ENCODE results near the gene PMM1.
"Not testable (repeated sequence)": the region's sequence is repeated elsewhere in the genome, so short reads cannot be mapped to it uniquely, and the experiment has no call there.

PMM1 gene

DNA sequence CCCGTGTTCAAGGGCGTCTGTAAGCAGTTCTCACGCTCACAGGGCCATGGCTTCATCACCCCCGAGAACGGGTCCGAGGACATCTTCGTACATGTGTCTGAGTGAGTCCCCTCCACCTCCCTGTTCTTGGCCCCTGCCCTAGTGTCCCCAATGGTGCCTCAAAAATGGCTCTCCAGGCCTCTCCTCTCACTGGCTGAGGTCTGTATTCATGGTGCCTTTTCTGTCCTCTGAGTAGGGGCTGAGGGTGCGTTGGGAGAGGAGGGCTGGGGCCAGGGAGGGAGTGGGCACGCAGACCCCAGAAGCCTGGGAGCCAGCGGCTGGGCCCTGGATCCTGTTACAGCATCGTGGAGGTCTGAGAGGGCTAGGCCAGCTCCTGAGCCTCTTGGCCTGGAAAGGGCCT, 16.0 kb downstream of the PMM1 start:
- DNase-seq (ENCODE audit: low read depth) = no peak
- TF ChIP-seq, protein P1, sequence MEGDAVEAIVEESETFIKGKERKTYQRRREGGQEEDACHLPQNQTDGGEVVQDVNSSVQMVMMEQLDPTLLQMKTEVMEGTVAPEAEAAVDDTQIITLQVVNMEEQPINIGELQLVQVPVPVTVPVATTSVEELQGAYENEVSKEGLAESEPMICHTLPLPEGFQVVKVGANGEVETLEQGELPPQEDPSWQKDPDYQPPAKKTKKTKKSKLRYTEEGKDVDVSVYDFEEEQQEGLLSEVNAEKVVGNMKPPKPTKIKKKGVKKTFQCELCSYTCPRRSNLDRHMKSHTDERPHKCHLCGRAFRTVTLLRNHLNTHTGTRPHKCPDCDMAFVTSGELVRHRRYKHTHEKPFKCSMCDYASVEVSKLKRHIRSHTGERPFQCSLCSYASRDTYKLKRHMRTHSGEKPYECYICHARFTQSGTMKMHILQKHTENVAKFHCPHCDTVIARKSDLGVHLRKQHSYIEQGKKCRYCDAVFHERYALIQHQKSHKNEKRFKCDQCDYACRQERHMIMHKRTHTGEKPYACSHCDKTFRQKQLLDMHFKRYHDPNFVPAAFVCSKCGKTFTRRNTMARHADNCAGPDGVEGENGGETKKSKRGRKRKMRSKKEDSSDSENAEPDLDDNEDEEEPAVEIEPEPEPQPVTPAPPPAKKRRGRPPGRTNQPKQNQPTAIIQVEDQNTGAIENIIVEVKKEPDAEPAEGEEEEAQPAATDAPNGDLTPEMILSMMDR (IDR thresholded peaks at IDR 0.05; ENCODE audit: control insufficient read depth, extremely low read depth, insufficient read depth) = no peak
- H3K4me3 ChIP-seq (ENCODE audit: low read depth, low read length) = no peak overlapping the region

DNA sequence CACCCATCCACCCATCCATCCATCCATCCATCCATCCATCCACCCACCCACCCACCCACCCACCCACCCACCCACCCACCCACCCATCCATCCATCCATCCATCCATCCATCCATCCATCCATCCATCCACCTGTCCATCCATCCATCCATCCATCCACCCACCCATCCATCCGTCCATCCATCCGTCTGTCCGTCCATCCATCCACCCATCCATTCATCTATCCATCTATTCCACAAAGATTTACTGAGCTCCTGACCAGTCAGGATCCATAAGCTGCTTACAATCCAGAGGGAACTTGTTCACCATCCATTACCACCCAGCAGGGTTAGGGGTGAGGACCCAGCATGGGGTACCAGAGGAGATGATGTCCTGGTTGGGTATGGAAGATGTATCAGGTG, 17.3 kb downstream of the PMM1 start:
- DNase-seq (ENCODE audit: low read depth); H3K4me3 ChIP-seq (ENCODE audit: low read depth, low read length): not testable (repeated sequence)

DNA sequence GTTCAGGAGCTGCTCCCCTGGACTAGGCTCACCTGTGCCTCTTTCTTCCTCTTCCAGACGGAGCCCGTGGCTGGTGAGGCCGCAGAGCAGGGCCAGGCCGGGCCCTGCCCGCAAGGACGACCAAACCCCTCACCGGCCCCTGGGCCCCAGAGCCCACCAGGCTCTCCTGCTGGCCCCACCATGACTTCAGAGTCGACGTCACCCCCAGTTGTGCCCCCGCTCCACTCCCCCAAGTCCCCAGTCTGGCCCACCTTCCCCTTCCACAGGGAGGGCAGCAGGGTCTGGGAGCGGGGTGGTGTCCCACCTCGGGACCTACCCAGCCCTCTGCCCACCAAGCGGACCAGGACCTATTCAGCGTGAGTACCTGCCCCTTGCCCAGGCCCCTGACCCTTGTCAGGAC, 17.9 kb downstream of the PMM1 start:
- H3K4me3 ChIP-seq (ENCODE audit: low read depth, low read length) = no peak overlapping the region
- no peak for DNase-seq (ENCODE audit: low read depth)
- TF ChIP-seq, protein P1 (IDR thresholded peaks at IDR 0.05; ENCODE audit: control insufficient read depth, extremely low read depth, insufficient read depth) = no peak

DNA sequence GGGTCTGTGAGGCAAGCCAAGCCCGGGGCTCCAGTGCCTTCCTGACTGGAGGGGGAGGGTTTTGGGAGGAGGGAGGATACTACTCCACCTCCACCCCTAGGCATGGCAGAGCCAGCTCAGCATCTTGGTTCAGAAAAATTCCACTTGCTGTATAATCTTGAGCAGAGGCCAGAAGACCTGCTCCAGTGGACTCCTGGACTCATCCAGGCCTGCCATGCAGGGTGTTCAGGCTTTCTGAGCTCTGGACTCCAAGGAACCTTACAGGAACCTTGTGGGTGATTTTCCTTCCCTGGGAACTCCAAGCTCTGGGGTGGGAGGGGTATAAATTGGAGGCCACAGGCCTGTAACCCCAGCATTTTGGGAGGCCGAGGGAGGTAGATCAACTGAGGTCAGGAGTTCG, 19.4 kb downstream of the PMM1 start:
- no peak for DNase-seq (ENCODE audit: low read depth)
- TF ChIP-seq, protein P1 (IDR thresholded peaks at IDR 0.05; ENCODE audit: control insufficient read depth, extremely low read depth, insufficient read depth) = no peak
- no peak overlapping the region for H3K4me3 ChIP-seq (ENCODE audit: low read depth, low read length)

DNA sequence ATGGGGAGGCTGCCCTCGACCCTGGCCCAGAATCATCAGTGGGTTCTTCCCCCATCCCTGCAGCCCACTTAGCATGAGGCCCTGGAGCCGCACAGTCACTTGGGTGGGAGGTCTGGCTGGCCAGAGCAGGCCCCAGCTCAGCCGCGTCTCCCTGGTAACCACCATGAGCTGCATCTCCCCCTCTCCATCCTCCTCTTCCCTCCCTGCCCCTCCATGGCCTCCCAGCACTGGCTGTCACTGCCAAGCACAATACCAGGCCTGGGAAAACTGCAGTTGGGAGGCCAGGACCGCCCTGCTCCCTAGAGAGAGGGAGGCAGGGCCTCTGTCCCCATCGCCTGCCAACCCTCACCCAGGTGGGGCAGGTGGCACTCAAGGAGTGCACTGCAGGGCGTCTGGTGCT, 20.8 kb downstream of the PMM1 start:
- no peak for DNase-seq (ENCODE audit: low read depth)
- TF ChIP-seq, protein P1 (IDR thresholded peaks at IDR 0.05; ENCODE audit: control insufficient read depth, extremely low read depth, insufficient read depth) = no peak
- H3K4me3 ChIP-seq (ENCODE audit: low read depth, low read length) = no peak overlapping the region

DNA sequence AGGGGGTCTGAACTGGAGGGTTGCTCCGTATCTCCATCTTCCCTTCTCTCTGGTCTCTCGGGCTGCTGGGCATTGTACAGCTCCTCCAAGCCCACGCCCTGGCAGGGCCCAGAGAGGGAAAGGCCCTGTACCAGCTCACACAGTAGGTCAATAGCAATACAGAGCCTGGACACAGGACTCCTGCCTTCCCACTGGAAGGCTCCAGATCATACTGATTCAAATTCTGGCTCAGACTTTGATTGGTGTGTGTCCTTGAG, 22.2 kb downstream of the PMM1 start:
- no peak for DNase-seq (ENCODE audit: low read depth)
- TF ChIP-seq, protein P1 (IDR thresholded peaks at IDR 0.05; ENCODE audit: control insufficient read depth, extremely low read depth, insufficient read depth) = no peak
- H3K4me3 ChIP-seq (ENCODE audit: low read depth, low read length) = no peak overlapping the region

DNA sequence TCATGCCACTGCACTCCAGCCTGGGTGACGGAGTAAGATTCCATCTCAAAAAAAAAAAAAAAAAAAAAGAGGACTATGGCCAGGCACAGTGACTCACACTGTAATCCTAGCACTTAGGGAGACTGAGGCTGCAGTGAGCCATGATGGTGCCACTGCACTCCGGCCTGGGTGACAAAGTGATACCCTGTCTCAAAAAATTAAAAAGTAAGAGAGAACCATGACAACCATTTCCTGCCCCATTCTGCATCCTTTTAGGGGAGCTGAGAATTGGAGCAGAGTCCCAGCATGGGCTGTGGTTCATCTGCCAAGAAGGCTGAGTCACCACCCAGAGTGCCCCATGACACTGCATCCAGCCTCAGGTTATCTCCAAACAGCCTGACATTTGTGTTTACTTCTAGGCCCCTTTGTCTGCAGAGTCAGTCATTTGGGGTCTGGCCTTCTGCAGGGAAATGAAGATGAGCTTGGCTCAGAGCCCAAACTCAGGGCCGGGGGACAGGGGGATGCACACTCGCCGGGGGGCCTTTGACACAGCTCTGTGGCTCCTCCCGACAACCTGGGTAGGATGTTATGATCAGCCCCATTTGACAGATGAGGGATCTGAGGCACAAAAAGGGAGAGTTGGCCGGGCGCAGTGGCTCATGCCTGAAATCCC, 24.1 kb downstream of the PMM1 start:
- no peak overlapping the region for H3K4me3 ChIP-seq (ENCODE audit: low read depth, low read length)
- no peak for DNase-seq (ENCODE audit: low read depth)
- TF ChIP-seq, protein P1 (IDR thresholded peaks at IDR 0.05; ENCODE audit: control insufficient read depth, extremely low read depth, insufficient read depth) = no peak
